OCI-LY1 (cell line): ENCODE data around the gene NPFFR1.

Experiments used
- CTCF ChIP-seq: fragments of 200-600 bp; sonication (generic), shearing (Covaris generic); IDR thresholded peaks from 2 replicates; pipeline ENCODE4 v1.5.1; 2017; ENCODE audit warnings: mild to moderate bottlenecking, antibody characterized with exemption, low read length, moderate library complexity, mixed read lengths
- EZH2 ChIP-seq: fragments of 200-600 bp; sonication (generic), shearing (Covaris generic); IDR thresholded peaks from 2 replicates; pipeline ENCODE4 v1.8.0; 2017; ENCODE audit warnings: borderline replicate concordance, mixed run types, mild to moderate bottlenecking, antibody characterized with exemption, low read length, moderate library complexity, mixed read lengths

GRCh38 chr10:70206762-70207161 is 77.0 kb downstream of the NPFFR1 start:
- TF ChIP-seq CTCF (no peak), EZH2 (no peak)
